ENCODE measurements around the gene BTNL9.

BTNL9 gene

DNA sequence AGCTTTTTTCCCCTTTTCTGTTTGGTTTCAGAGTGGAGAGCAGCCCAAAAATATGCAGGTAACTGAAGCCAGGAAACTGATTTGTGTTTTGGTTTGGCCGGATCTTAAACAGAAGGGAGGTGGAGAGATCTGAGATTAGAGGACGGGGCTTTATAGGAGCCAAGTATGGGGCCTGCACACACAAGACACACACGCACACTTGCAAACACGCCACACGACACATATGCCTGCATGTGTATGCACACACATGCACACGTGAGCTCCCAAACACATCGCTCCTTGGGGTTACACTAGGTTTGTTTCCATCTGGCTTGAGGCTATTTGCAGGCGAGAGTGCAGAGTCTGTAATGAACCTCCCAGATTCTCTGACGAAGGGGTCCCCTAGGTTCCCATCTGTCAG, 18.3 kb downstream of the BTNL9 start:
- DNase-seq (ENCODE audit: low spot score) = no peak
- TF ChIP-seq, protein P1, sequence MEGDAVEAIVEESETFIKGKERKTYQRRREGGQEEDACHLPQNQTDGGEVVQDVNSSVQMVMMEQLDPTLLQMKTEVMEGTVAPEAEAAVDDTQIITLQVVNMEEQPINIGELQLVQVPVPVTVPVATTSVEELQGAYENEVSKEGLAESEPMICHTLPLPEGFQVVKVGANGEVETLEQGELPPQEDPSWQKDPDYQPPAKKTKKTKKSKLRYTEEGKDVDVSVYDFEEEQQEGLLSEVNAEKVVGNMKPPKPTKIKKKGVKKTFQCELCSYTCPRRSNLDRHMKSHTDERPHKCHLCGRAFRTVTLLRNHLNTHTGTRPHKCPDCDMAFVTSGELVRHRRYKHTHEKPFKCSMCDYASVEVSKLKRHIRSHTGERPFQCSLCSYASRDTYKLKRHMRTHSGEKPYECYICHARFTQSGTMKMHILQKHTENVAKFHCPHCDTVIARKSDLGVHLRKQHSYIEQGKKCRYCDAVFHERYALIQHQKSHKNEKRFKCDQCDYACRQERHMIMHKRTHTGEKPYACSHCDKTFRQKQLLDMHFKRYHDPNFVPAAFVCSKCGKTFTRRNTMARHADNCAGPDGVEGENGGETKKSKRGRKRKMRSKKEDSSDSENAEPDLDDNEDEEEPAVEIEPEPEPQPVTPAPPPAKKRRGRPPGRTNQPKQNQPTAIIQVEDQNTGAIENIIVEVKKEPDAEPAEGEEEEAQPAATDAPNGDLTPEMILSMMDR (IDR thresholded peaks at IDR 0.05; ENCODE audit: extremely low read depth, missing control alignments) = no peak

DNA sequence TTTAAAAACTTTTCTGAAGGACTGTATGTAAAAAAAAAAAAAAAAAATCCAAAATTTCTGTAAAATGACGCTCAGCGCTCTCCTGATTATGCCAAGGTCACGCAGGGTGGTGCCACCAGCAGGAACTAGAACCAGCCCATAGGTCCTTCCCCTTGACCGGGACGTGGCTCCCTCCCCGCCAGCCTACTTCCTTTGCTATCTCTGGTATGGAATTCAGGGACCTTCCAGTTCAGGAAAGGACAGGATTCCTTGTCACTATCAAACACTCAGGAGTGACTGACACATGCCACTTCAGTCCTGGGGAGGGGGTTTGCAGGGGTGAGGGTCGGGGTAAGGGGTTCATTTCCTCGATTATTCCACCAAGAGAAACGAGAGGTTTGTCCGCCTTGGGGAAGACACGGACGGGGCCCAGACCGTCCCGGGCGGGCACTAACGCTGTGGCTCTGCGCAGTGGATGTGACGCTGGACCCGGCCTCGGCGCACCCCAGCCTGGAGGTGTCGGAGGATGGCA, 18.8 kb downstream of the BTNL9 start:
- no peak for DNase-seq (ENCODE audit: low spot score)
- TF ChIP-seq, protein P1 (IDR thresholded peaks at IDR 0.05; ENCODE audit: extremely low read depth, missing control alignments) = no peak

DNA sequence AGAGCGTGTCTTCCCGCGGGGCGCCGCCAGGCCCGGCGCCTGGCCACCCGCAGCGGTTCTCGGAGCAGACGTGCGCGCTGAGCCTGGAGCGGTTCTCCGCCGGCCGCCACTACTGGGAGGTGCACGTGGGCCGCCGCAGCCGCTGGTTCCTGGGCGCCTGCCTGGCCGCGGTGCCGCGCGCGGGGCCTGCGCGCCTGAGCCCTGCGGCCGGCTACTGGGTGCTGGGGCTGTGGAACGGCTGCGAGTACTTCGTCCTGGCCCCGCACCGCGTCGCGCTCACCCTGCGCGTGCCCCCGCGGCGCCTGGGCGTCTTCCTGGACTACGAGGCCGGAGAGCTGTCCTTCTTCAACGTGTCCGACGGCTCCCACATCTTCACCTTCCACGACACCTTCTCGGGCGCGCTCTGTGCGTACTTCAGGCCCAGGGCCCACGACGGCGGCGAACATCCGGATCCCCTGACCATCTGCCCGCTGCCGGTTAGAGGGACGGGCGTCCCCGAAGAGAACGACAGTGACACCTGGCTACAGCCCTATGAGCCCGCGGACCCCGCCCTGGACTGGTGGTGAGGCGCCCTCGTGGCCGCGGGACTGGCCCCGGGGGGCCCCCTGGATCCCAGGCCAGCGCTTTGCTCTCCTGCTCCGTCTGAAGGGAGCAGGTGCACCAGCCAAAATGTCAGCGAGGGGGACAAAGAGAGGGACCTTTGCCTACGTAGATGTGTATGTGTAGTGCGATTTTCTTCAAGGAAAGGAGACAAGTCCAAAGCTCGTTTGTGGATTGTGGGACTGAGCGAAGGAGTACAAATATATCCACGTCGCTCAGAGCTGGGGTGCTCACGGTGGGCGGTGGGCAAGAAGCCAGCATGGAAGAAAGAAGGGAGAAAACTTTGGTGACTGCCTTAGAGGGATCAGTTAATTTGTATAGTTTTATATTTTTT, 19.5 kb downstream of the BTNL9 start:
- no peak for DNase-seq (ENCODE audit: low spot score)
- TF ChIP-seq, protein P1 (IDR thresholded peaks at IDR 0.05; ENCODE audit: extremely low read depth, missing control alignments) = no peak

DNA sequence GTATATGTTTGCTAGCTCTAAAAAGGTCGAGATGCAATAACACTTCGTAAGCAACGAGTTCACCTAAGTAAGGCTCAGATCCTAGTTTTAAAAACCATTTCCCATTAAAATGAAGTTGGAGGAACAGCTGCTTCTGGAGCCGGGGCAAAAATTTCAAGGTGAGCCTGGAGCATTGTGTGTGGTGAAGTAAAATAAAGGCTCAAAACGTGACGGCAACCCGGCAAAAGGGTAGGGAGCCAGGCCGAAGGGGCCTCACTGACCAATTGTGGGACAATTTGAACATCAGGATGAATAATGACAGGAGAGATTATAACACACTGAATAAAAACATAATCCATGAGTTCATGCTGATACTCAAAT, 20.1 kb downstream of the BTNL9 start:
- TF ChIP-seq, protein P1 (IDR thresholded peaks at IDR 0.05; ENCODE audit: extremely low read depth, missing control alignments) = no peak
- DNase-seq (ENCODE audit: low spot score) = no peak

DNA sequence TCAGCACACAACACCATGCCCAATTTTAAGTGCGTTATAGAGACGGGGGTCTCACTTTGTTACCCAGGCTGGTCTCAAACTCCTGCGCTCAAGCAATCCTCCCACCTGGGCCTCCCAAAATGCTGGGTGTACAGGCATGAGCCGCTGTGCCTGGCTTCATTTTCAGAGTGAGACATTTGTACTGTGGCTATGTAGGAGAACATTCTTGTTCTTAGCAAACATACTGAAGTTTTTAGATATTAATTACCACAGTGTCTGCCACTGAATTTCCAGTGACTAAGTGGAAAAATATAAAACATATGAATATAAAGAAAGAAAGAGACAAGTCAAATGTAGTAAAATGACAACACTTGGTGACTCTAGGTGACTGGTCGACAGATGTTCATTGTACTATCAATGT, 20.9 kb downstream of the BTNL9 start:
- TF ChIP-seq, protein P1 (IDR thresholded peaks at IDR 0.05; ENCODE audit: extremely low read depth, missing control alignments) = no peak
- no peak for DNase-seq (ENCODE audit: low spot score)

DNA sequence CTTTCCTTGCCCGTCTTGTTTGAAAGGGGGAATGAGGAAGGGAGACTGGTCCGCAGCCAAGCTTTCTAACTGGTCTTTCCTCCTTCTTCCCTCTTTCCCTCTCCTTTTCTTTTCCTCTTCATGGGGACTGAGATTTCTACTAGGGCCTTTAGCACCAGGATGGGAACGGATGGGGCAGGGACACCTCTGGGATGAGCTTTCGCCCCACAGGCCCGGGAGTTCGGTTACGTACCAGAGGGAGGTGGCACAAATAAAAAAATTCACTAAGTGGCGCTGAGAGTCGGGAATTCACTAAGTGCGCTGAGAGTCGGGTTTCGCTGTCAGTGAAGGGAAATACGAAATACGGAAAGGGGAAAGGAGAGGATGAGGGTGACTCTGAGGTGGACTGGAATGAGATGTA, 21.6 kb downstream of the BTNL9 start:
- no peak for DNase-seq (ENCODE audit: low spot score)
- TF ChIP-seq, protein P1 (IDR thresholded peaks at IDR 0.05; ENCODE audit: extremely low read depth, missing control alignments) = no peak

DNA sequence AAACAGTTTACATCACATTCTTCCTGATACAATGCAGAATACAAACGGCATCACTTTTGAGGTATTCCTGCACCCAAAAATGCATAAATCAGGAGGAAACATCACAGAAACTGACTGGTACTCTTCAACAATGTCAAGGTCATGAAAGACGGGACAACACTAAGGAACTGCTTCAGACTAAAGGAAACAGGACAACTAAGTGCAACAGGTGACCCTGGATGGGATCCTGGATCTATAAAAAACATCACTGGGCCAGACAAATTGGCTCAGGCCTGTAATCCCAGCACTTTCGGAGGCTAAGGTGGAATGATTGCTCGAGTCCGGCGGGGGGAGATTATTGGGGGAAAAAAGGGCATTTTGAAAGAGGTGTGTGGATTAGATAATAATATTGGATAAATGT, 22.6 kb downstream of the BTNL9 start:
- no peak for DNase-seq (ENCODE audit: low spot score)

More for the DNA sequence above, 22.6 kb downstream of the BTNL9 start:
- TF ChIP-seq, protein P1 (IDR thresholded peaks at IDR 0.05; ENCODE audit: extremely low read depth, missing control alignments) = no peak

Measured in GM20000 (cell line).